Measurements from ENCODE around the gene ST8SIA6. TPM values are rescaled to one million over a fixed set of nuclear protein-coding genes. Genes with fewer than 3 reads are reported as not detected.

Gene ST8SIA6
- total and polyA plus RNA-seq, 9 of the 15 experiments (the other 6 are each of a cell fraction or from before 2014, with no cell fraction given) = 0.69 to 6.7 (median 5.0) TPM

DNA sequence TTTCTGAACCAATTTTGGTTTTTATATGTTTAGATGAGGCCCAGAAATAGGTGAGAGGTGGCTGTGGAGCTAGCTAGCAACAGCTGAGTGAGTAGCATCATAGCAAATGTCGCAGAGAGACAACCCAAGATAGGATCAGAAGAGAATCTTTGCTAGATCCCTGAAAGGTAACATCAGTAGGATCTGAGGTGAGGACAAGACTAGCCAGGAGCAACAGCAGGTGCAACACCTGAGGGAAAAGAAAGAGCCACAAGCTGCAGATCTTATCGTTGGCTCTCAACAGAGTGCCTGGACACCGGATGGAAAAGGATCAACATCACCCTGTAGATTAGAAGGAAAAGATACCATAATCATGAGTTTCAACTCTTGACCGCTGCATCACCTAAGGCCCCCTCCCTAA is 4.4 kb downstream of the ST8SIA6 start (continued):
- no peak for TF ChIP-seq ZNF174 (CRISPR knock-in tag; IDR thresholded peaks at IDR 0.05)
- TF ChIP-seq ZNF431 (CRISPR knock-in tag; IDR thresholded peaks at IDR 0.05) = no peak

- no peak; the same call in 2 of the 3 replicates for ATAC-seq
- Histone ChIP-seq H3K4me3 (no peak overlapping the region), H3K36me3 (ENCODE audit: control insufficient read depth, insufficient read depth, low read length) (peaks cover 79% of the 10 kb centered on the region), H4K20me1 (replicated peaks; ENCODE audit: control insufficient read depth, insufficient read depth, low read length) (no peaks in the 10 kb centered on the region), H3K27me3 (ENCODE audit: control insufficient read depth in 2 of 2, insufficient read depth in 2 of 2, low read length in 2 of 2) (no peaks in the 10 kb centered on the region), H3K79me2 (ENCODE audit: control insufficient read depth, insufficient read depth, low read length) (peaks cover 74% of the 10 kb centered on the region), H3K4me1 (replicated peaks in 1 of 2; ENCODE audit: control insufficient read depth in 2 of 2, insufficient read depth in 2 of 2, low read length in 2 of 2) (peaks cover 13 to 27% of the 10 kb centered on the region in 2 experiments; a peak in 4 of 5 replicates), H3K9ac (ENCODE audit: insufficient read depth in 1 of 2, low read depth in 2 of 2, low read length in 2 of 2) (peak overlapping the region in 1 of 2 experiments; percentile 57; a peak in 1 of 4 replicates), H3K9me3 (replicated peaks; ENCODE audit: control insufficient read depth, insufficient read depth, low read depth, low read length) (no peaks in the 10 kb centered on the region), H2AFZ (ENCODE audit: low read depth, low read length) (no peak overlapping the region), H3K27ac (ENCODE audit: extremely low read depth, low read depth, low read length) (peak overlapping the region; percentile 8; the same call in 1 of the 3 replicates), H3K9me1 (ENCODE audit: control insufficient read depth, insufficient read depth, low read length) (no peaks in the 10 kb centered on the region), H3K4me2 (ENCODE audit: insufficient read depth, low read length) (no peak overlapping the region)
- ChIA-PET CTCF (ENCODE audit: low intra/inter-chr PET ratio) (no interaction called here), POLR2A (interaction anchor here (0.6 to 2.7 kb wide), 6 partner anchors 9 to 64 kb away, joined by 3 to 16 read pairs (median 4); partner anchors contain the start of gene ST8SIA6)
- BruUV-seq (replicated peaks) = no TSS peak
- 70% methylated on average over 5 of the region's 5 CpGs for WGBS (ENCODE audit: insufficient coverage, low coverage, missing lambda C conversion rate)
- peak; percentile 19 for FAIRE-seq
- no peak for DNase-seq (ENCODE audit: extremely low read depth in 1 of 4, low spot score in 3 of 4)
- in situ Hi-C loops (cut with MboI) (no loop called here), intact Hi-C loops (cut with micrococcal nuclease) (no loop called here)
- TF ChIP-seq TOE1 (IDR thresholded peaks at IDR 0.05; ENCODE audit: borderline replicate concordance) (no peak), TOE1 (CRISPR knock-in tag; IDR thresholded peaks at IDR 0.05; ENCODE audit: borderline replicate concordance, low read depth) (no peak), SRF (CRISPR knock-in tag; IDR thresholded peaks at IDR 0.05) (no peak), TBL1XR1 (IDR thresholded peaks at IDR 0.05; ENCODE audit: low read length in 2 of 2) (no peak), ZBTB17 (CRISPR knock-in tag; IDR thresholded peaks at IDR 0.05) (no peak), ARHGAP35 (IDR thresholded peaks at IDR 0.05; ENCODE audit: partially characterized antibody) (no peak), POLR2A (conservative IDR thresholded peaks at IDR 0.05) (peak; percentile 53; the same call in 1 of the 2 replicates), THRA (IDR thresholded peaks at IDR 0.05) (no peak)
- TF ChIP-seq, protein P1, sequence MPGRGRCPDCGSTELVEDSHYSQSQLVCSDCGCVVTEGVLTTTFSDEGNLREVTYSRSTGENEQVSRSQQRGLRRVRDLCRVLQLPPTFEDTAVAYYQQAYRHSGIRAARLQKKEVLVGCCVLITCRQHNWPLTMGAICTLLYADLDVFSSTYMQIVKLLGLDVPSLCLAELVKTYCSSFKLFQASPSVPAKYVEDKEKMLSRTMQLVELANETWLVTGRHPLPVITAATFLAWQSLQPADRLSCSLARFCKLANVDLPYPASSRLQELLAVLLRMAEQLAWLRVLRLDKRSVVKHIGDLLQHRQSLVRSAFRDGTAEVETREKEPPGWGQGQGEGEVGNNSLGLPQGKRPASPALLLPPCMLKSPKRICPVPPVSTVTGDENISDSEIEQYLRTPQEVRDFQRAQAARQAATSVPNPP (IDR thresholded peaks at IDR 0.05; ENCODE audit: borderline replicate concordance, insufficient read depth, insufficient read length) = no peak
Observed at GRCh38 chr10:17445400-17445998, 8.9 kb downstream of the ST8SIA6 start.

All from K562 (cell line).